GM12892 (cell line): ENCODE measurements around the gene C11orf24.

Source experiments
- POLR2A ChIP-seq: IDR thresholded peaks from 2 replicates; pipeline ENCODE4 v1.6.1; 2011; ENCODE audit warnings: low read depth, low read length, control low read depth
- TAF1 ChIP-seq: IDR thresholded peaks from 2 replicates; pipeline ENCODE4 v1.6.1; 2011; ENCODE audit warnings: low read depth, mild to moderate bottlenecking, control low read depth, low read length, borderline replicate concordance

GRCh38 chr11:68293708-68294107 lies 21.9 kb upstream of the C11orf24 start:
- TF ChIP-seq POLR2A (no peak), TAF1 (no peak)
